ENCODE results near the gene B4GALNT3.

Gene B4GALNT3

DNA sequence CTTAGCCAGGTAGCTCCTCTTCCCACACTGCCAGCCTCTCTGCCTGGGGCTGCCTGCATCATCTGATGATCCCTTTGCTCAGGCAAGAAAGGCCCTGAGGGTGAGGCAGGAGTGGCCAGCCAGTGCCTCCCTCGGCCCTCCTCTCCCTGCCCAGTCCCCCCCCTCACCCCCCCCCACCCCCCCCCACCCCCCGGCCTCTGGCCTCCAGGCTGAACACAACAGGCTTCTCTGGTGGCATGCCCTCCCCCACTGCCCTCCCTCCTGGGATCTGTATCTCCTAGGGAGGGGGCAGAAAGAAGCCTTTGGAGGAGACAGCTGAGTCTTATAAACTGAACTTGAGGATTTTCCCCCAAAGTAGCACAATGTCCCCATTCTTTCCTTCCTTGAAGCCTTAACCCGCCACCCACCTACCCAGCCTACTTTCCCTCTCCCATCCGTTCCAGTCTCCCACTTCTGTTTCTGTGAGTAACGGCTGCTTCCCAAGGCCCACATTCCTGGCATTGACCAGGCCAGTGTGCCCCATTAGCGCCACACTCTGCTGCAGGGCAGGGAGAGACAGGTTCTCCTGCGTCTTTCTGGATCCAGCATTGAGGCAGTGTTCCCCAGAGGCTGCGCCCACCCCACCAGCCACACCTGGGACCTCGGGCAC, 82.1 kb downstream of the B4GALNT3 start:
- no peak for DNase-seq

GRCh38 chr12:542395-543113, 82.8 kb downstream of the B4GALNT3 start:
- DNase-seq: no peak

- no peak for DNase-seq
Observed at GRCh38 chr12:543114-543451, 83.3 kb downstream of the B4GALNT3 start.

- no peak for DNase-seq
Observed at GRCh38 chr12:544142-544541, 84.4 kb downstream of the B4GALNT3 start.

- DNase-seq: no peak
Observed at GRCh38 chr12:544941-545635, 85.3 kb downstream of the B4GALNT3 start.

DNA sequence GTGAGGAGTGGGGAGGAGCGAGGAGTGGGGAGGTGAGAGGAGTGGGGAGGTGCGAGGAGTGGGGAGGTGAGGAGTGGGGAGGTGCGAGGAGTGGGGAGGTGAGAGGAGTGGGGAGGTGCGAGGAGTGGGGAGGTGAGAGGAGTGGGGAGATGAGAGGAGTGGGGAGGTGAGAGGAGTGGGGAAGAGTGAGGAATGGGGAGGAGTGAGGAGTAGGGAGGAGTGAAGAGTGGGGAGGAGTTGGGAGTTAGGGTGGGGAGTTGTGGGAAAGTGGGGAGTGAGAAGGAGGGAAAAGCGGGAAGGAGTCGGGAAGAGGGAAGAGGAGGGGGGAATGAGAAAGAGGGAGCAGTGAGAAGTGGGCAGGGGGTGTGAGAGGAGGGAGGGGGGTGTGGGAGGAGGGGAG, 86.1 kb downstream of the B4GALNT3 start:
- no peak for DNase-seq

DNA sequence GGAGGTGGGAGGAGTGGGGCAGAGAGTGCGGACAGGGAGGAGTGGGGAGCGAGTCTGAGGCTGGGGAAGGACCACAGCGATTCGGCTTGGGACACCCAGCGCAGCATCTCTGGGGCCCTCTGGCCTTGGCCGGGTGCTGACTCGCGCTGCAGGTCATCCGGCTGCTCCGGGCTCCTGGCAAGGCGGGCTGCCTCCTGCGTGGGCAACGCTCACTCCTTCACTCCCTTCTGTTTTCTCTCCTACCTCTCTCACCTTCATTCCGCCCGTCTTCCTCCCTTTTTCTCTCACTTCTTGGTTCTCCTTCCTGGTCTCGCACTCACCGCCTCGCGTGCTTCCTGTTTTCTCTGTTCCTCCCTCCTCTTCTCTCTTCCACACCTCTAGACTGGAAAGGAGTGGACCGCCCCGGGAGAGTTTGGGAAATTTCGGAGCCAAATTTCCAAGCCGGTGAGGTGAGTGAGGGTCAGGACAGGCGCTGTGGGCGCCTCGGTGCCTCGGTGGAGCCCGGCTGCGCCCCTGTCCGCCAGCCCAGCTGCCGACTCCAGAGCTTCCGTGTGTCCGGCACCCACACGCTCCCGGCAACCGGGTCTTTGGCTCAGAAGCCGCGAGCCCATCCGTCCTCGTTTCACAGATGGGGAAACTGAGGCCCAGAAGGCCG, 86.7 kb downstream of the B4GALNT3 start:
- no peak for DNase-seq

DNA sequence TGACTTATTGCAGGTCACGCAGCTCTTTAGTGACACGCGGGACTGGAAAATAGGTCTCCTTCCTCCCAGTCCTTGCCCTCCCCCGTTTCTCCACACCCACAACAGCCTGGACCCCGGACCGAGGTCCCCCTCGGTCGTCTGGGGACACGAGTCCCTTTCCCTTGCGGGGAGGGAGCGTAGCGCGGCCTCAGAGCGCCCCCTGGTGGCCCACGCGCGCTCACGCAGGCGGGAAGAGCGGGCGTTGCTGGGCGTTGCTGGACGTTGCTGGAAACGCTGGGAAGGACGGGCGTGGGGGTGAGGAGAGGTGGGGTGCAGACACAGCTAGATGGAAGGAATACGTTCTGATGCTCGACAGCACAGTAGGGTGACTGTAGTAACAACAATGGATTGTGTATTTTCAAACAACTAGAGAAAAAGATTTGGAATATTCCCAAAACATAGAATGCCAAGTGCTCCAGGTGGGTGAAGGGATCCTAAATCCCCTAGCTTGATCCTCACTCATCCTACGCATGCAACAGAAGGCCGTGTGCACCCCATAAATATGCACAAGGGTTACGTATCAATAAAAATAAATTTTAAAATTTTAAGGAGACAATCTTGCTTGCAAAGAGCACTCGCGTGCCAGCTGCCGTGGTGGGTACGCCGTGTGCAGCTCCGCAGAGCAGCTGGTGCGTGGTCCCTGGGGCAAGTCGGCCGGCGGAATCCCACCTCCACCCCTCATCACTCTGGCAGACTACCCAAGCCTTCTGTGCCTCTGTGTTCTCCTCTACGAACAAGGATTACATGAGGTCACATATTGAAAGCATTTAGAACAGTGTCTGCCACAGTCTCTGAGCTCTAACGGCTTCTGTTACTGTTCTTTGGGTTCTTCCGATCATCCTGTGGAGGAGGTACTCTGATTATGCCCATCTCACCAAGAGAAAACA, 87.4 kb downstream of the B4GALNT3 start:
- no peak for DNase-seq

- DNase-seq: no peak
Observed at GRCh38 chr12:547883-548470, 88.2 kb downstream of the B4GALNT3 start.

DNA sequence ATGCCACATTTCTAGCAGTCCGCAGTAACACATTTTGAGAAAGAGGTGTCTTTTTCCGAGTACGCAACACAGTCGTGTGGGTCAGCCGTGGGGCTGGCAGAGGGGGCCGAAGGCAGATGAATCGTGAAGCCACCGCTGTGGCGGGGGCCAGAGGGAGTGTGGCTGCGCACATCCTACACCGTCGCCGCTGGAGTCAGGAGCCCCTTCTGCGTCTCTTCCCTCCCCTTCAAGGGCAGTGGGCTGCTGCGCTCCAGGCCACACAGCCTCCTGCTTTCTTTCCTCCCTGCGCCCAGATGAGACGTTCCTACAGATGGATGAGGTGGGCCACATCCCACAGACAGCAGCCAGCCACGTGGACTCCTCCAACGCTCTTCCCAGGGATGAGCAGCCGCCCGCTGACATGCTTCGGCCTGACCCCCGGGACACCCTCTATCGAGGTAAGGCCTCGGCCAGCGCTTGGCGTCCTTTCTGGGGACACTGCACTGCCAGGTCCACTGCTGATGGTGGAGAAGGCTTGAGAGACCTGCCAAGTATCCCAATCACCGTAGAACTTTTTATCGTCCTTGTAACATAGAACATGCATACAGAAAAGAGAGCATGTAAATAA, 89.8 kb downstream of the B4GALNT3 start:
- DNase-seq: no peak

DNA sequence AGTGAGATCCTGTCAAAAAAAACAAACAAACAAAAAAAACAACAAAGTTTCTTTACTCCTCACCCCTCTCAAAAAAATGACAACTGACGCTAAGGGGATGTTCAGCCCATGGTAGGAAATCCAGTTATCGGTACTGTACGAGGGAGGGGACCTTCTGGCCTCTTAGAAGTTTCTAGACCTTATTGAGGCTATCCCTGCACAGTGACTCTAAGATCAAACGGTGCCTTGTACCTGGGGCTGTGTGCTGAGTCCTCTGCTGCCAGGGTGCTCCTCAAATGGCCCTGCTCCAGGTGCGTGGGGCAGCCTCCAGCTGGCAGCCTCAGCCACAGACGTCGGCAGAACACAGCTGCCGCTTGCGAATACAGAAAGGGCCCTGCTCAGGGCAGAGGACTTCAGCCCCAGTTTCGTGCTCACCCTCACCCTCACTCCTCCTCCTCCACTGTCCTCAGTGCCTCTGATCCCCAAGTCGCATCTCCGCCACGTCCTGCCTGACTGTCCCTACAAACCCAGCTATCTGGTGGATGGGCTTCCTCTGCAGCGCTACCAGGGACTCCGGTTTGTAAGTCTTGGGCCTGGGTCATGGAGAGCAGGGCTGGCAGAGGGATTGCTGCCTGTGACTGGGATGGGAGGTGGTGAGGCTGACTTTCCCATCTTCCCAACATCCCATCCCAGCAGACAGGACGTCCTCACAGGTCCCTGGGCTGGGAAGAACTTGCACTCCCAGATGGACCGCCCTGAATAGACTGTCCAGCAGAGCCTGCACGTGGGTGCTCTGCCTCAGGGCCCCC, 90.9 kb downstream of the B4GALNT3 start:
- no peak for DNase-seq

DNA sequence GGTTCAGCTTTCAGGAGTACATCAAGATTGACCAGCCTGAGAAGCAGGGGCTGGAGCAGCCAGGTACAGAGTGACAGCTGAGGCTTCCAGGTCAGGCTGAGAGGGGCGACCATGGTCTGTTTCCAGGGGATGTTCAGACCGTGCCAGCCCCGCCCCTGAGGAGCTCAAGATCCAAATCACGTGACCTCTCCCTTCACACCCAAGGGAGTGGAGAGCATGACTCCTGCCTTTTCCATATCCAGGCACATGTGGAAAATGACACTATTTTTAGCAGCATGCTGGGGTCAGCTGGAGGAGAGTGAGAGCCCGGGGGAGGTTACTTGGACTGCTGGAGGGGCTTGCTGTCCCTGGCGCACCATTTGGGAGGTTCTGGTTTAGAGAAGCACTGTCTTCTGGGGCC, 92.7 kb downstream of the B4GALNT3 start:
- DNase-seq: no peak

- no peak for DNase-seq
Observed at GRCh38 chr12:553216-554000, 93.7 kb downstream of the B4GALNT3 start.

- DNase-seq: no peak
Observed at GRCh38 chr12:554001-554285, 94.2 kb downstream of the B4GALNT3 start.

DNA sequence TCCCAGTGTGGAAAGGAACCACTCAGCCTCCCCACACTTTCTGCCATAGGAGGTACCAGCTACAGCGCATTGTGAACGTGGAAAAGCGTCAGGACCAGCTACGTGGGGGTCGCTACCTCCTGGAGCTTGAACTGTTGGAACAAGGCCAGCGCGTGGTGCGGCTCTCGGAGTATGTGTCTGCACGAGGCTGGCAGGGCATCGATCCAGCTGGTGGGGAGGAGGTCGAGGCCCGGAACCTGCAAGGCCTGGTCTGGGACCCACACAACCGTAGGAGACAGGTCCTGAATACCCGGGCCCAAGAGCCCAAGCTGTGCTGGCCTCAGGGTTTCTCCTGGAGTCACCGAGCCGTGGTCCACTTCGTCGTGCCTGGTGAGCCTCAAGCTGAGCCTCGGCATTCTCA, 96.8 kb downstream of the B4GALNT3 start:
- no peak for DNase-seq

- DNase-seq: no peak
Observed at GRCh38 chr12:558580-558979, 98.8 kb downstream of the B4GALNT3 start.

DNA sequence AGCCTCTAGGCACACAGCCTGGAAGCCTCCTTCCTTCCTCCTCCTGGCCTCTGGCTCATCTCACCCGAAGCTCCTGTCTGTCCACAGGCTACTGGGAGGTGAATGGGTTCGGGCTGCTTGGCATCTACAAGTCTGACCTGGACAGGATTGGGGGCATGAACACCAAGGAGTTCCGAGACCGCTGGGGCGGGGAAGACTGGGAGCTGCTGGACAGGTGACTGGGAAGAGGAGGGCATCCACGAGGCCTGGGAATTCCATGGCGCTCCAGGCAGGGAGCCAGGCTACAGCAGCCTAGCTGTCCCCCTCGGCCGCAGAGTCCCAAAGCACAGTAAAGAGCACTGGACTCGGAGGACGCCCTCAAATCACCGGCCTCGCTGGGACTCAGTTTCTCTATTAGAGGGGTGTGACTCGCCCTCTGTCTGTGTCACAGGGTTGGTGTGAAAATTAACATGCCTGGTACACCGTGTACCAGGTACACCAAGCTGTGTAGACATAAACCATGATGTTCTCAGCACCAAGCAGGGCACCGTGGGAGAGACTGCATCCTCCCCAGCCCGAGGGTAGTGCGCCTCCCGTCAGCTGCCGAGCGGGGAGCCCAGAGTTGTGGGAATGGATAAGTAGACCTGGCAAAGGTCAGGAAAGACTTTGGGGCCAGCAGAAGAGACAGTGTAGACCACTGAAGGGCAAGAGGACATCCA, 99.6 kb downstream of the B4GALNT3 start:
- no peak for DNase-seq

DNA sequence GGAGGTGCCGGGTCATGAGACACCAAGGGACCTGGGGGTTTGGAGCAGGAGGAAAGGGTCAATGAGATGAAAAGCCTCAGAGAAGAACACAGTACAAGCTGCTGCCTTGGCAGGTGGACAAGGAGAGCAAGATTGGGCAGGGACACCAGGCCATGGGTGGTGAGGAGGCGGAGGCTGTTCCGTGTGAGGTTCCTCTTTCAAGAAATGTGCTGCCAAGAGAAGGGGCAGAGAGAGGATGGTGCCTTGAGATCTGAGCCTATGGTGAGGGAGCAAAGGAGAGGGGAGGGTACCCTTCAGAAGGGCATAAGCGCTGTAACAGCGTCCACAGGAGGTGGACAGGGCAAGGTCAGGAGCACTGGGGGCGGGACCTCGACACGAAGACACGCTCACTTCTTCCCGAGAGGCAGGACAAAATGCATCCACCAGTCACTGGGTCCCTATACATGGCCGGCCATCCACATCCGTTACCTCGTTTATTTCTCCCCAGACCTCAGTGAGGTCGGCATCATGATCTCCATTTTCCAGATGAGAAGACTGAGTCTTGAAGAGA, 100.2 kb downstream of the B4GALNT3 start:
- peak in 1 of 2 experiments; percentile 5 for DNase-seq

DNA sequence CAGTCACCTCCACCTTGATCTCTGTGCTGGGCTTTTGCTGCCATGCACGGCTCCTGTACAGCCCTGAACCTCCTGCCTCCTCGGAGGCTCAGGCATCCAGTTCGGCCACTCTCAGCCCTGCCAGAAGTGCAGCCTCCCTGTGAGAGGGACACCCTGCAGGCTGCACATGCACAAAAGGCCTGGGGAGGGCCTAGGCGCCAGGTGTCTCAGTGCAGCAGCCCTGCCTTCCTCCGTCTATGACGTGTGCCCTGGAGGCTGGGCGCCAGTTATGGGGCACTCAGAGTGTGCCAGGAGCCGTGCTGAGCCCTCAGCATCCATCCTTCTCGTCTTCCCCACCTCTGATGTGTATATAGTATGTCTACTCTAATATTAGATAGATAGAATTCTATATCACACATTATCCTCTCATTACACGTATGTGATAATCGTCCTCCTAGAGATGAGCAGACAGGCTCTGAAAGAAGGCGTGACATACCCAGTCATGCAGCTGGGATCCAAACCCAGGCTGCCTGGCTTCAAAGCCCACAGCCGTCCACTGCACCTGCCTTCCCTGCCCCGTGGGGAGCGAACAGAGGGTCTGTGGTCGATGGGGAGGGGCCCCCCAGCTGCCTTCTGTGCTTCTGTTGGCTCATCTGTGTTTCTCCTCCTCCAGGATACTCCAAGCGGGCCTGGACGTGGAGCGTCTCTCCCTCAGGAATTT, 101.1 kb downstream of the B4GALNT3 start:
- DNase-seq: no peak

Data from Kasumi-1 (cell line).